ENCODE measurements around the gene NAP1L1. TPM values are rescaled to one million over a fixed set of nuclear protein-coding genes. Genes with fewer than 3 reads are reported as not detected.

Gene NAP1L1
- total and polyA plus RNA-seq, 8 donors, result 95.0 to 342 (median 232) TPM

DNA sequence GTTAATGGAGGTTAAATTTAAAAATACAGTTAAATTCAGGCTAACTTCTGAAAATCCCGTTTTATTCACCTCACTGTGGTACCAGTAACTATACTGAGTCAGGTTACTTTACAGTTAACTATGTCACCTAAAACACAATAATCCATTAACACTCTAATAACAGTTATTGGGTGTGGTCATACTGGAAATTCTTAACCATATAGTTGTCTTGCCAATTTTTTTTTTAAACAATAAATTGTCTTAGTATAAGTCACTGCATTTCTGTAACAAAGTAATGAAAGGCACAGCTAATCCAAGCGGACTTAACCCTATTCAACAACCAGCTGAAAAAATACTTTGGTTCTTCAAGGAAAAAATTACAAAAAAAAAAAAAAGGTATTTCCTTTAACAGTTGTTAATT, 36.7 kb downstream of the NAP1L1 start:
- H3K36me3 ChIP-seq, result peaks cover 26 to 69% (median 59%) of the 10 kb centered on the region in 4 donors

GRCh38 chr12:76047060-76047459, 37.4 kb downstream of the NAP1L1 start:
- H3K4me3 ChIP-seq, result no peak overlapping the region
- H3K27me3 ChIP-seq, result no peaks in the 10 kb centered on the region
- H3K4me1 ChIP-seq, result no peaks in the 10 kb centered on the region
- H3K27ac ChIP-seq, result no peak overlapping the region
- no peak for TF ChIP-seq POLR2A (IDR thresholded peaks at IDR 0.05)
- TF ChIP-seq, protein P1, sequence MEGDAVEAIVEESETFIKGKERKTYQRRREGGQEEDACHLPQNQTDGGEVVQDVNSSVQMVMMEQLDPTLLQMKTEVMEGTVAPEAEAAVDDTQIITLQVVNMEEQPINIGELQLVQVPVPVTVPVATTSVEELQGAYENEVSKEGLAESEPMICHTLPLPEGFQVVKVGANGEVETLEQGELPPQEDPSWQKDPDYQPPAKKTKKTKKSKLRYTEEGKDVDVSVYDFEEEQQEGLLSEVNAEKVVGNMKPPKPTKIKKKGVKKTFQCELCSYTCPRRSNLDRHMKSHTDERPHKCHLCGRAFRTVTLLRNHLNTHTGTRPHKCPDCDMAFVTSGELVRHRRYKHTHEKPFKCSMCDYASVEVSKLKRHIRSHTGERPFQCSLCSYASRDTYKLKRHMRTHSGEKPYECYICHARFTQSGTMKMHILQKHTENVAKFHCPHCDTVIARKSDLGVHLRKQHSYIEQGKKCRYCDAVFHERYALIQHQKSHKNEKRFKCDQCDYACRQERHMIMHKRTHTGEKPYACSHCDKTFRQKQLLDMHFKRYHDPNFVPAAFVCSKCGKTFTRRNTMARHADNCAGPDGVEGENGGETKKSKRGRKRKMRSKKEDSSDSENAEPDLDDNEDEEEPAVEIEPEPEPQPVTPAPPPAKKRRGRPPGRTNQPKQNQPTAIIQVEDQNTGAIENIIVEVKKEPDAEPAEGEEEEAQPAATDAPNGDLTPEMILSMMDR (IDR thresholded peaks at IDR 0.05), result no peak
- TF ChIP-seq POLR2AphosphoS5 (IDR thresholded peaks at IDR 0.05), result no peak
- TF ChIP-seq EP300 (IDR thresholded peaks at IDR 0.05), result no peak
- DNase-seq, result no peak
- peaks cover 22 to 62% (median 52%) of the 10 kb centered on the region in 4 donors for H3K36me3 ChIP-seq
- WGBS, 5 donors, result 65 to 81% (median 68%) methylated on average over 2 of the region's 2 CpGs
- intact Hi-C loops (cut with DNase I; ENCODE audit: low total_unique reads), result no loop called here
- no peaks in the 10 kb centered on the region for H3K9me3 ChIP-seq

More for the DNA sequence above, 36.7 kb downstream of the NAP1L1 start:
- H3K4me3 ChIP-seq, result no peak overlapping the region
- no peaks in the 10 kb centered on the region for H3K9me3 ChIP-seq
- TF ChIP-seq EP300 (IDR thresholded peaks at IDR 0.05), result no peak
- no peak for DNase-seq
- intact Hi-C loops (cut with DNase I; ENCODE audit: low total_unique reads), result no loop called here
- H3K27me3 ChIP-seq, result no peaks in the 10 kb centered on the region
- H3K27ac ChIP-seq, result no peak overlapping the region
- no peaks in the 10 kb centered on the region for H3K4me1 ChIP-seq
- WGBS, 5 donors, result 77 to 95% (median 89%) methylated on average over 2 of the region's 2 CpGs

- no peak overlapping the region for H3K4me3 ChIP-seq
- no peaks in the 10 kb centered on the region for H3K27me3 ChIP-seq
- H3K9me3 ChIP-seq, result no peaks in the 10 kb centered on the region
- peaks cover 0 to 25% (median 15%) of the 10 kb centered on the region in 4 donors for H3K36me3 ChIP-seq
- no peak for TF ChIP-seq EP300 (IDR thresholded peaks at IDR 0.05)
- TF ChIP-seq POLR2AphosphoS5 (IDR thresholded peaks at IDR 0.05), result no peak
- TF ChIP-seq, protein P1 (IDR thresholded peaks at IDR 0.05), result no peak
- TF ChIP-seq POLR2A (IDR thresholded peaks at IDR 0.05), result no peak
- H3K27ac ChIP-seq, result no peak overlapping the region
- WGBS, 5 donors, result 90 to 95% (median 93%) methylated on average over 4 of the region's 4 CpGs
- DNase-seq, result no peak
- intact Hi-C loops (cut with DNase I; ENCODE audit: low total_unique reads), result no loop called here
- H3K4me1 ChIP-seq, result no peaks in the 10 kb centered on the region
Observed at GRCh38 chr12:76043377-76043776, 41.1 kb downstream of the NAP1L1 start.

DNA sequence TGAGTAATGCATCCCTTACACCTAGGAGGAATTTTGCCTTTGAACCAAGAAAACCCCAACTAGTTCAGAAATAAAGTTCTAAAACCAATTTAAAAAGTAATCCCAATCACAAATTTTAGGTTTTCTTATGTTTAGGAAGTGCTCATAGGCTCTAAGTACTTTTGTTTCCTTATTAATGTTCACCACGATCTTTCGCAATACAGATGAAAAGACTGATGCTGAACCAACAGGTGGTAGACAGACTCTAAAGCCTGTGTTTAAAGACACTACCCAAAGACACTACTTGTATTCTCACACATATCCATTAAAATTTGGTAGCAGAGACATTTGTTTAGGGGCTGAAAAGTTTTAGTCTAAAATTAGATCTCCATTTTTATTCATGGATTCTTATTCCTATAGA, 42.3 kb downstream of the NAP1L1 start:
- Histone ChIP-seq H3K9me3 (no peaks in the 10 kb centered on the region), H3K27ac (no peak overlapping the region), H3K4me1 (peaks cover 0 to 11% (median 2%) of the 10 kb centered on the region in 4 donors), H3K36me3 (peaks cover 0 to 21% (median 10%) of the 10 kb centered on the region in 4 donors), H3K27me3 (no peaks in the 10 kb centered on the region), H3K4me3 (no peak overlapping the region)
- TF ChIP-seq, protein P1 (IDR thresholded peaks at IDR 0.05), result no peak
- TF ChIP-seq EP300 (IDR thresholded peaks at IDR 0.05), result no peak
- TF ChIP-seq POLR2AphosphoS5 (IDR thresholded peaks at IDR 0.05), result no peak
- TF ChIP-seq POLR2A (IDR thresholded peaks at IDR 0.05), result no peak
- no peak for DNase-seq
- 78 to 86% (median 82%) methylated on average over 2 of the region's 2 CpGs for WGBS, 5 donors
- intact Hi-C loops (cut with DNase I; ENCODE audit: low total_unique reads), result no loop called here

DNA sequence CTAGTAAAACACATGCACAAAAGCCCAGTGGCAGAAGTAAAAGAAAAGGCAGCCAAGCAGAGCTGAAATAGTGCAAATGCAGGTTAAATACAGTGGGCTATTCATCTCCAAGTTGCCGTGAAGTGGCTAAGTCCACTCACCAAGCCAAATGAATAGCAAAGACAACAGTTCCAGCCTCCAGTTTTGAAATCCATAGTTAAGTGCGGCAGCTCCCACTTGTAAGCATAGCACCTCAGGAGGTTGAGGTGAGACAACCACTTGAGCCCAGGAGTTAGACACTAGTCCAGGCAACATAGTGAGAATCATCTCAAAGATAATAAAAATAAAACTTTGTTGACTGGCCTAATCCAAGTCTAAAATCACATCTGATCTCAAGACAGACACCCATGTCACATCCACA, 43.1 kb downstream of the NAP1L1 start:
- Histone ChIP-seq H3K4me3 (no peak overlapping the region), H3K9me3 (no peaks in the 10 kb centered on the region), H3K27me3 (no peaks in the 10 kb centered on the region), H3K36me3 (peaks cover 0 to 21% (median 10%) of the 10 kb centered on the region in 4 donors), H3K4me1 (peaks cover 0 to 17% (median 5%) of the 10 kb centered on the region in 4 donors), H3K27ac (no peak overlapping the region)
- DNase-seq, result no peak
- intact Hi-C loops (cut with DNase I; ENCODE audit: low total_unique reads), result no loop called here
- TF ChIP-seq POLR2AphosphoS5 (IDR thresholded peaks at IDR 0.05), result no peak
- TF ChIP-seq, protein P1 (IDR thresholded peaks at IDR 0.05), result no peak
- no peak for TF ChIP-seq POLR2A (IDR thresholded peaks at IDR 0.05)
- no peak for TF ChIP-seq EP300 (IDR thresholded peaks at IDR 0.05)
- WGBS, 5 donors, result 86 to 100% (median 88%) methylated on average over 2 of the region's 2 CpGs
